NCI-H187 (cell line): ENCODE results near the gene NIP7.

Experiments used
- DNase-seq, 2 experiments: peaks; one replicate each; lab custom pipeline; 2025; lab: John Stamatoyannopoulos, UW

The NIP7 gene

DNA sequence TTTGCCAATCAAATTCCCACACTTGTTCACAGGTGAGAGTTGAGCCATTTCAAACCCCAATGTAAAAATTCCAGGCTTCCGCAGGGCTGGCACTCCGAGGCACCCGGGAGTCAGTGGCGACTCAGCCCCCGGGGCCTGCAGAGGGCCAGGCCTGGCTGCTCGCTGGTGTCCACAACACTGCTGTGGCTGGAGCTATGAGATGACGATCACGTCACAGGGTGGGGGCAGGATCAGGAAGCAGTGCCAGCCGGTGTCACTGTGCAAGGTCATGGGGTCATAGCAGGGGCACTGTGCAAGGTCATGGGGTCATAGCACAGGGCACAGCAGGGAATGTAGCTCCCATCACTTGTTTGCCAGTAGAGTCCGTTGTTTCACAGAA lies 20.7 kb upstream of the NIP7 start:
- DNase-seq, result no peak

GRCh38 chr16:69319381-69319780 lies 20.2 kb upstream of the NIP7 start:
- DNase-seq, result no peak

DNA sequence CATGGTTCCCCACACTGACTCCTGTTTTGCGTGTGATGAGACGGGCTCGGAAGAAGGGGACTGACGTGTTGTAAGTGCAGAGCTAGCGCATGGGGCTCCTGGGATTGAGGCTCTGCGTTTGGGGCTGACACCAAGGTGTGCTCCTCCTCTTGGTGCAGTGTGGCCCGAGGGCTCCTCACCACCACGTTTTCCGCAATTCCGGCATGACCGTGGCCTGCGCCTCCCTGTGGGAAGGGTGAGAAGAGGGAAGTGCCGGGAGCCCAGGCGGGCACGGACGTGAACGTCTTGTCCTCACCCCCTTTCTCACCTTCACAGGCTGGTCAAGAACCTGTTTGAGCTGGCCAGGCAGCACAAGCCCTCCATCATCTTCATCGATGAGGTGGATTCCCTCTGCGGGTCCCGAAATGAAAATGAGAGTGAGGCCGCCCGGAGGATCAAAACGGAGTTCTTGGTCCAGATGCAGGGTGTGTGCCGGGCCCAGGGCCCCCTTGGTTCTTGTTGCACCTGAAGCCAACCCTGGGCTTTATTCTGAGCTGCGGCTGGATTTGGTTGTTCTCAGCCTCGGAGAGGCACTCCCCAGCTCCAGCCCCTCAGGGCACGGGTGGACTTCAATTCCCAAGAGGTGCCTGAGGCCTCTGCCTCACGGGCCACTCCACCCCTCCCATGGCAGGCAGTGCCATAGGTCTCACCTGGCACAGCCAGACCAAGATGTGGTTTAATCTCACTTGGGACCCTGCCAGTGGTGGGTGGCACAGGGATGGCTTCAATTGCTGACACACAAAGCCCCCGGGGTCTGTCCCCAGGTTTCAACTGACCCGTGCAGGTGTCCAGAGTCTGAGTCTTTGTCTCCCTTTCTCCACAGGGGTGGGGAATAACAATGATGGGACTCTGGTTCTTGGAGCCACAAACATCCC lies 19.5 kb upstream of the NIP7 start:
- no peak for DNase-seq

DNA sequence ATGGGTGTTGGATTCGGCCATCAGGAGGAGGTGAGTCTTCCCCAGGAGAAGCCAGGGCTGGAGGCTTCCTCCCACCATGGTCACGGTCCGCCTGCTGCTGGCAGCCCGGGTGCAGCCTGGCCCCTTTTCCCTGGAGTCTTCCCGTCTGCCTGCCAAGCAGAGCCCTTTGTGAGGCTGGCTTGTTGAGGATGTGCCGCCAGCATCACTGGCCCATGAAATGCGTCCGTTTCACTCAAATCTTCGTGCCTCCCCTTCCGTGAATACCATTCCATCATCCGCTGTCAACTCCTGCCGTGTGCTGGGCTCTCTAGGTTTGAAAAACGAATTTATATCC lies 18.9 kb upstream of the NIP7 start:
- DNase-seq, result no peak

DNA sequence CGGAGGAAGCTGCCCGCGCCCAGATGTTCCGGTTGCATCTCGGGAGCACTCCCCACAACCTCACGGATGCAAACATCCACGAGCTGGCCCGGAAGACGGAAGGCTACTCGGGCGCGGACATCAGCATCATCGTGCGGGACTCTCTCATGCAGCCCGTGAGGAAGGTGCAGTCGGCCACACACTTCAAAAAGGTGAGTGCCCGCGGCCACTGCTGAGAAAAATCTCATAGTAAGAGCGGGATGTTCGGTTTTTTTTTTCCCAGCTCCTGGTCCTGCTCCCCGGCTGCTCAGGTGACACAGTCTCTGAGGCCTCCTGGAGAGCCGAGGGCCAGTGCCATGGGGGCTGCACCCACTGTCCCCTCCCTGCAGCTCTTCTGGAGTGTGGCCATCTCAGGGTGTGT lies 18.5 kb upstream of the NIP7 start:
- DNase-seq, result no peak

GRCh38 chr16:69322343-69322742 lies 17.2 kb upstream of the NIP7 start:
- no peak for DNase-seq

DNA sequence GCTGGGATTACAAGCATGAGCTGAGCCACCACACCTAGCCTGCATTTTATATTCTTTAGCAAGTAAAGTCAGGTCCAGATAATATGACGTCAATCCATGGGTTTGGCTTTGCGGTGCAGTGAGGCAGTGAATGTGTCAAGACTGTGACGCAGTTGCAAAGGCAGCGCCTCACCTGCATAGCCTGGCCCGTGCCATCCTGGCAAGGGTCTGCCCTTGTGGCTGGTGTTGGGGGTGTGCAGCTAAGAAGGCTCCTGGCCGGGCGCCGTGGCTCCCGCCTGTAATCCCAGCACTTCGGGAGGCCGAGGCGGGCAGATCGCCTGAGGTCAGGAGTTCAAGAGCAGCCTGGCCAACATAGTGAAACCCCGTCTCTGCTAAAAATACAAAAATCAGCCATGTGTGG lies 16.2 kb upstream of the NIP7 start:
- no peak for DNase-seq

DNA sequence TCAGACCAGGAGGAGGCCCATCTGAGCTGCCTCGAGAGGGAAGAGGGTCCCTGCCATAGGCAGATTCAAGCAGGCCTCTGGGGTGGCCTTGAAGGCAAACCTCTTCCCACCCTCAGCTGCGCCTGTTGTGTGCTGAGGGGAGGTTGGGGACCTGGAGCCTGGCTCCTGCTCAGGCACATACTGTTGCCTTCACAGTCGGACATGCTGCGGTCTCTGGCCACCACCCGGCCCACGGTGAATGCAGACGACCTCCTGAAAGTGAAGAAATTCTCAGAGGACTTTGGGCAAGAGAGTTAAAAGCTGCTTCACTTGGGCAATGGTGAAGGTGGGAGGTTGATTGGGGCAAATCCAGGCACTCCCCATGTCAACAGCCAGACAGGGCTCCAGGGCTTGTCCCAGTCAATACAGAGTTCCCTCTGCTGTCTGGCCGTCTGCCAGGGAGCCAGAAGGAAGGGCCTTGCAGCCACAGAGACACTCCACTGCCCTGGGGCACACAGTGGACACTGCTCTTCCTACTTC lies 15.5 kb upstream of the NIP7 start:
- DNase-seq, result no peak

DNA sequence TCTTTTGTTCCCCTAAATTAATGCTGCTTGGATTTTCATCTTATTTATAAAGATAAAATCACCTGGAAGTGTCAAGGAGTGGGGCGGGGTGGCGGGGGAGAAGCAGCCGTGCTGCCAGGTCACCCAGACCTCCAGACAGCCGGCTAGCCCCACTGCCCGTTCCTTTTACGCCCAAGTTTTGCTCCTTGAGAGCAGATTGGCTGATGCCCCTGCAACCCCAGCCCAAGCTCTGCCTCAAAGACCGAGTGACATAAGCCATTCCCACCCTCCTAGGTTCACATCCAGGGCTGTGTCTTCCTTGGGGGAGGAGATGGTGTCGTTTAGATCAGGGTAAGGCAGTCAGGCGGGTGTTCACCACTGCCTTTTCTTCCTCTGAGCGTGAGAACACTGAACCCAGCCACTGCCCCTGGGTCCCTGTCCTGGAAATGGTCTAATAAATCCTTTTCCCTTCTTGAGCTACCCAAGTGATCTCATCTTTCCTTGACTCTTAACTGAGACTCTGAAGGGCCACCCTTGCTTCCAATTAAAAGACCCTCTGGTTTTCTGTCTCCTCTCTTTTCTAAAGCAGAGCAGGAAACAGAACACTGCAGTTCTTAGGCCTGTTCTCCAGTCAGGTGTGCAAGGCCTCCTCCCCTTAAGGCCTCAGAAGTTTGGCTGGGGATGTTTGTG lies 14.9 kb upstream of the NIP7 start:
- DNase-seq, result no peak

DNA sequence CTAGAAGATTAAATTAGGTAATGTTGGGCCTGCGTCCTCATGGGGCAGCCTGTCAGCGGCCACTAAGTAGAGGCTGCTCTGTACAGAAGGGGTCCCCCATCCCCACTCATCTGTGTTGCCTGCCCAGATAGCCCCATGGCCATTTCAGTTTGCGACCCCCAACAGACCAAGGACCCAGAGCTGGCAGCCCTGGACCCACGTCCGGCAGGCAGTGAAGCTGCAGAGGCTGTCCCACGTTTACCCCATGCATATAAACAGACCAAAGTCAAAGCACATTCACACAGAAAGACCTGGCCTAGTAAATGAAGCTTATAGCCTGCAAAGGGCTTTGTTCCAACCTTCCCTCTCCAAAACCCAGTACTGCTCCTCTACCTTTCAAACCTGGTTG lies 13.8 kb upstream of the NIP7 start:
- DNase-seq, result no peak

DNA sequence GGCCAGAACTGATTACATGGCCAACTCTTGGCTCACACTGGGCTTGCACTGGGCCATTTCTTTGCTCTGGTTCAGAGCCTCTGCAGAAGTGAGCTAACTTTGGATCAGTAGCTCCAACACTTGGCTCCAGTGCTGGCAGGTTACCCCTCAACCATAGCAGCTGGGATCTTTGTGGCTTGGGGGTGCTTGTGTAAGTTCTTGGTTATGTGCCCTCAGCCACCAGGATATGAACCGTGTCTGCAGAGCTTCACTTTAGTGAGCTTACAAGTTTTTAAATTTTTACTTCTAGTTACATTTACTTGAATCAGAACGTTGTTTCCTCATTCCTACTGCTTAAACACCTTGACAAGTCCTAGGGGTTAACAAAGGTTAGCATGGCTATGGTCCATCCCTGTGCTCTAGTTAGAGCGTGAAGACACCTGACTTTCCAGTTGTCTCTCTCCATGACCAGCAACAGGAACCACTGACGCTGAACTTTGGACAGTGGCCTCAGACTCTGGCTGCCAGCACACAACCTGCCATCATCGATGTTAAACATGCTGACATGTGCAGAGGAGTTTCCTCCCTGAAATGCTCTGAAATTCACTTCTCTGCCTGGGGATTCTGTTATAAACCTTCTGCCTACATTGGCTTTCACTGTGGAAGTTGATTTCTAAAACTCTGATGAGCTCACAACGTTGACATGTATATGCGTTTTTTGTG lies 13.2 kb upstream of the NIP7 start:
- no peak for DNase-seq

DNA sequence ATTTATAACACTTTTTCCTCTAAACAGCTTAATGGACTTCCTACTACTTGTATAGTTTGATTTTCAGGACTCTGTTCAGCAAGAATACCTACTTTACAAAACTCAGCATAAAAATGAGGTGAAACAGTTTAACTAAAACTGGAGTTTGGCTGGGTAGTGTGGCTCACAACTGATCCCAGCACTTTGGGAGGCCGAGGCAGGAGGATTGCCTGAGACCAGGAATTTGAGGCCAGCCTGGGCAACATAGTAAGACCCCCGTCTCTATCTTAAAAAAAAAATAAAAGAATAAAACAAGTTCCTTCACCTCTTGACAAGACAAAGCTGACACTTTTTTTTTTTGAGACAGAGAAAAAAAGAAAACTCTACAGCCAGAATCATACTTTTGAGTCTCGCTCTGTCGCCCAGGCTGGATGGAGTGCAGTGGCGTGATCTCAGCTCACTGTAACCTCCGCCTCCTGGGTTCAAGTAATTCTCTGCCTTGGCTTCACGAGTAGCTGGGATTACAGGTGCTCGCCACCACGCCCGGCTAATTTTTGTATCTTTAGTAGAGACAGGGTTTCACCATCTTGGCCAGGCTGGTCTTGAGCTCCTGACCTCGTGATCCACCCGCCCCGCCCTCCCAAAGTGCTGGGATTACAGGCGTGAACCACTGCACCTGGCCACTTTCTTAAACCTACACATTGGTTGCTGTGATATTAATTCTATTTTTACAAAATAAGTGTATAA lies 11.8 kb upstream of the NIP7 start:
- DNase-seq, result no peak

GRCh38 chr16:69328854-69329316 lies 10.7 kb upstream of the NIP7 start:
- no peak for DNase-seq

GRCh38 chr16:69329369-69330285 lies 9.9 kb upstream of the NIP7 start:
- no peak for DNase-seq

DNA sequence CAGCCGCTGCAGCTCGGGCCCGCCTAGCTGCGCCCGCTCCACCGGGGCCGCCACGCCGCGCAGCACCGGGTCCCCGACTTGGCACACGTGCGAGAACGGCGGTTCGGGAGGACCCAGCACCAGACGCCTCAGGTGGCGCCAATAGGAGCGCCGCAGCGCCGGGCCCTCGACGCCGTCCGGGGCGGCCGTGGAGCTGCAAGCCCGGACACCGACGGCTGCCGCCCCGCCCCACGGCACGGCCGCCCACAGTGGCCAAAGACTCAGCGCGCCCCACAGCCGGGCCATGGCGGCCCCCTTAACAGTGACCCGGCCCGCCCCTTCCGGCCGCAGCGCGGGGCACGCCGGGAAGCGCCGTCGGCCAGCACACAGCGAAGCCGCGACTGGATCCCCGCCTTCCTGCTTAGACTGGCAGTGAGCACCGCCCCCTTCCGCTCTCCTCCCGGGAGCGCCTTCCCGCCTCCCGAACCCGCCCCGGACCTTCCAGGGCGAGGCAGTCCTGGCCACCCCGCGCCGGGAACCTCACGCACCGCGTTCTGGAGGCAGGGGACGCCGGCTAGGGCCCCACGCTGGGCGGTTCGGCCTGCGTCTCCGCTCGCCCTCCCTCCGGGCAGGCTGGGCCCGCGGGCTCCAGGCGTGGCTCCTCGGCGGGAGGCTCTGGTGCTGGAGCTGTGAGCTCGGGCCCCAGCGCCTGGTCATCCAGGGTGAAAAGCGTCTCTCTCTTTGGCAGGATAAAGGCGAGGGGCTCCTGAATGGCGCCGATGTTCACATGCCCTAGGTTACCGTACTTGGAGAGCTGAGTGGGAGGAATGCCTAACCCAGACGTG lies 9.1 kb upstream of the NIP7 start, which contains the start of gene PDF:
Gene PDF (minus strand): TSS at position 303 of the 824 bp plus-strand sequence. CDS start 18 bp downstream, at position 285.
- peak; percentile 34 to 76 for DNase-seq

DNA sequence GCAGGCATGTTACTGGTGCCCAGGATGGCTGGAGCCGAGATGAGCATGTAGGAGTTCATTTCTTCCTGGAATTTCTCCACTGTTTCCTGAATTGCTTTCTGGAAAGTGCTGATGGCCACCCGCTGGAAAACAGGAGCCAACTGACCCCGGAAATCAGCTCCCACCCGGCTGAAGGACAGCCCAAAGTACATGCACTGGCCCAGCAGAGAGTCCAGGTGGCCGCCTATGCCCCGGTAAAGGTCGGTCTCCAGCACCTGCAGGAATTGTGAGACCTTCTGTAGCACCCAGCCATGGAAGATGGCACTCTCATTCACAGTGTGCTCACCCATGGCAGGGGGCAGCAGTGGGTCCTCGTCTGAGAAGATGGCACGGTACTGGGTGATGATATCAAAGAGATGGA lies 4.9 kb upstream of the NIP7 start:
- DNase-seq, result no peak

GRCh38 chr16:69338557-69339288 lies 849 bp upstream of the NIP7 start:
- no peak for DNase-seq

DNA sequence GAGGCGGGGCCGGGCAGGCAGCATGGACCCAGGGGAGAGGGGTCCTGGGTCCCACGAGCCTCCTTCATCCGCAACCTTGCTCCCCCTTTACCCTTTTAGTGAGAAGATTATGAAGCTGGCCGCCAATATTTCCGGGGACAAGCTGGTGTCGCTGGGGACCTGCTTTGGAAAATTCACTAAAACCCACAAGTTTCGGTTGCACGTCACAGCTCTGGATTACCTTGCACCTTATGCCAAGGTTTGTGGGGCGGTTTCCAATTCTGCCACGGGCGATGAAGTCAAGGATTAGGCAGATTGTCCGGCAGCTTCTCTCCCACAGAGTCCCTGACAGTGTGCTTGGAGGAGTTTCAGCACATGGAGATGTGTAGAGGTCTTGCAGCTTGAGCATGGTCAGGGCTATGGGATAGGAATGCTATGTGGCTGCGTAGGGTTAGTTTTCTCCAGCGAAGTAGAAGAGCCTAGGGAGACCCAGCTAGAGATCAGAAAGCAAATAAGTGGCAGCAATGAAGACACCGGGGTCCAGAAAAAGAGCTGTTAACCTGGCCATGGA lies 598 bp downstream of the NIP7 start:
- no peak for DNase-seq

GRCh38 chr16:69344171-69344570 lies 4.6 kb downstream of the NIP7 start:
- DNase-seq, result no peak
